A549 (cell line): ENCODE data around the gene VIL1. TPM values are rescaled to one million over a fixed set of nuclear protein-coding genes. Genes with fewer than 3 reads are reported as not detected.

Experiments used
- ATAC-seq, 2 experiments: fragments of 200-7000 bp in 1 of 2; fragments of >200 bp in 1 of 2; cut with Nextera tagmentation in 1 of 2; cut with Tn5 transposase in 1 of 2; 3 replicates each; pipeline versions ENCODE4 v1.8.0 to v1.9.1; 2018 to 2020; ENCODE audit warnings: mild to moderate bottlenecking in 1 of 2, moderate library complexity in 1 of 2
- CTCF ChIA-PET: fragments of 300-600 bp; sonication (Branson Sonifier 250); formaldehyde crosslinking; extraction: SDS; loops from one replicate; lab custom pipeline; 2021; ENCODE audit warnings: antibody characterized with exemption, inconsistent platforms; lab: Yijun Ruan, JAX
- POLR2A ChIA-PET: fragments of 350-600 bp; formaldehyde crosslinking; extraction: SDS; loops from one replicate; lab custom pipeline; 2021; ENCODE audit warnings: antibody characterized with exemption, inconsistent platforms; lab: Yijun Ruan, JAX
- DNase-seq, 2 experiments: peaks; one replicate each; pipeline versions ENCODE4 v3.0.0 to v3.0.0-alpha.2; 2011 to 2016; ENCODE audit warnings: low read depth in 1 of 2, low spot score in 1 of 2
- FAIRE-seq: peaks from 2 replicates; lab custom pipeline; 2011; peaks lifted over from hg19 to GRCh38; lab: Jason Lieb, UNC
- H3K27ac ChIP-seq, 2 experiments: fragments of >200 bp; sonication (Bioruptor Twin); formaldehyde crosslinking; 3 replicates each; pipeline ENCODE4 v1.5.1; 2016 to 2017
- H3K4me1 ChIP-seq: fragments of >200 bp; sonication (Bioruptor Twin); formaldehyde crosslinking; 3 replicates; pipeline ENCODE4 v1.6.1; 2016
- H3K4me2 ChIP-seq: fragments of >200 bp; sonication (Bioruptor Twin); formaldehyde crosslinking; 3 replicates; pipeline ENCODE4 v1.6.1; 2016
- H3K4me3 ChIP-seq: fragments of >200 bp; sonication (Bioruptor Twin); formaldehyde crosslinking; 3 replicates; pipeline ENCODE4 v1.5.1; 2016
- H3K9me3 ChIP-seq: fragments of >200 bp; sonication (Bioruptor Twin); formaldehyde crosslinking; 3 replicates; pipeline ENCODE4 v1.6.1; 2016
- CBX2 ChIP-seq: fragments of 200-600 bp; sonication (generic); IDR thresholded peaks from 2 replicates; pipeline ENCODE4 v1.6.1; 2016; ENCODE audit warnings: low read depth, mild to moderate bottlenecking, borderline replicate concordance
- CEBPB ChIP-seq, 2 experiments: fragments of >200 bp in 1 of 2; sonication (Bioruptor Twin) in 1 of 2; formaldehyde crosslinking in 1 of 2; IDR thresholded peaks; 2 replicates each; pipeline ENCODE4 v1.6.1; 2012 to 2016
- CHD4 ChIP-seq: fragments of 200-600 bp; sonication (generic); IDR thresholded peaks from 2 replicates; pipeline ENCODE4 v1.6.1; 2016; ENCODE audit warnings: antibody characterized with exemption, mild to moderate bottlenecking, borderline replicate concordance
- EHMT2 ChIP-seq: fragments of 200-600 bp; sonication (generic); IDR thresholded peaks from 2 replicates; pipeline ENCODE4 v1.6.1; 2016; ENCODE audit warnings: antibody characterized with exemption, low read depth, mild to moderate bottlenecking, moderate library complexity
- FOSB ChIP-seq: fragments of 250-450 bp; sonication (Bioruptor Pico); IDR thresholded peaks from 2 replicates; pipeline ENCODE4 v1.5.0; 2020; ENCODE audit warnings: mild to moderate bottlenecking, moderate library complexity
- FOXS1 ChIP-seq: fragments of 250-450 bp; sonication (Bioruptor Pico); IDR thresholded peaks from 2 replicates; pipeline ENCODE4 v1.5.0; 2020; ENCODE audit warnings: mild to moderate bottlenecking, moderate library complexity
- GATA3 ChIP-seq: IDR thresholded peaks from 2 replicates; pipeline ENCODE4 v1.6.1; 2012; ENCODE audit warnings: borderline replicate concordance
- JUNB ChIP-seq: fragments of >200 bp; sonication (Bioruptor Twin); formaldehyde crosslinking; IDR thresholded peaks from 2 replicates; pipeline ENCODE4 v1.6.1; 2016
- PHF8 ChIP-seq: fragments of 200-600 bp; sonication (generic); IDR thresholded peaks from 2 replicates; pipeline ENCODE4 v1.6.1; 2016; ENCODE audit warnings: low read depth, mild to moderate bottlenecking, antibody characterized with exemption, moderate library complexity, borderline replicate concordance
- POLR2A ChIP-seq: IDR thresholded peaks from 2 replicates; pipeline ENCODE4 v1.6.1; 2012; ENCODE audit warnings: mild to moderate bottlenecking, low read length
- RFX5 ChIP-seq: fragments of 450-650 bp; IDR thresholded peaks from 2 replicates; pipeline ENCODE4 v1.7.1; 2014; ENCODE audit warnings: antibody characterized with exemption, mild to moderate bottlenecking, moderate library complexity
- USF2 ChIP-seq: fragments of 450-650 bp; IDR thresholded peaks from 2 replicates; pipeline ENCODE4 v1.6.1; 2014; ENCODE audit warnings: antibody characterized with exemption
- ZNF302 ChIP-seq: fragments of 250-450 bp; sonication (Bioruptor Pico); IDR thresholded peaks from 2 replicates; pipeline ENCODE4 v1.9.0; 2021; ENCODE audit warnings: inconsistent platforms, mild to moderate bottlenecking, moderate library complexity
- WGBS: methylation state at CpG from one replicate; pipeline ENCODE4 v1.1.6; 2017; ENCODE audit errors: missing lambda C conversion rate; 5-methylcytosine and 5-hydroxymethylcytosine counted together
- polyA plus RNA-seq, 4 experiments: library from polyadenylated mRNA; depleted of rRNA in 3 of 4; stranded (reverse); fragments of >200 nt; fragmentation: RNase III in 1 of 4; extraction: RNeasy Plus Mini Kit Qiagen cat#74134 plus additional on column Dnase treatment in 1 of 4; gene quantifications; 2 replicates in 3 of 4; 3 replicates in 1 of 4; pipeline ENCODE4 v1.2.3, GENCODE V29; 2011 to 2017
- small RNA-seq, 6 experiments: library from RNA; depleted of rRNA; stranded (forward); fragments of <200 nt; gene quantifications; one replicate each; pipeline ENCODE3, GENCODE V24; 2012
- TF ChIP-seq, protein P1 (sequence below): fragments of 250-450 bp; sonication (Bioruptor Pico); IDR thresholded peaks from 2 replicates; pipeline ENCODE4 v1.5.0; 2021; ENCODE audit warnings: mild to moderate bottlenecking, moderate library complexity, borderline replicate concordance
- TF ChIP-seq, protein P2 (sequence below): fragments of >200 bp; sonication (Bioruptor Twin); formaldehyde crosslinking; IDR thresholded peaks from 3 replicates; pipeline ENCODE4 v1.6.1; 2016

The VIL1 gene
- polyA plus RNA-seq, 2 of the 4 experiments (the other 2 are of a cell fraction) = 1.9 to 2.3 TPM

DNA sequence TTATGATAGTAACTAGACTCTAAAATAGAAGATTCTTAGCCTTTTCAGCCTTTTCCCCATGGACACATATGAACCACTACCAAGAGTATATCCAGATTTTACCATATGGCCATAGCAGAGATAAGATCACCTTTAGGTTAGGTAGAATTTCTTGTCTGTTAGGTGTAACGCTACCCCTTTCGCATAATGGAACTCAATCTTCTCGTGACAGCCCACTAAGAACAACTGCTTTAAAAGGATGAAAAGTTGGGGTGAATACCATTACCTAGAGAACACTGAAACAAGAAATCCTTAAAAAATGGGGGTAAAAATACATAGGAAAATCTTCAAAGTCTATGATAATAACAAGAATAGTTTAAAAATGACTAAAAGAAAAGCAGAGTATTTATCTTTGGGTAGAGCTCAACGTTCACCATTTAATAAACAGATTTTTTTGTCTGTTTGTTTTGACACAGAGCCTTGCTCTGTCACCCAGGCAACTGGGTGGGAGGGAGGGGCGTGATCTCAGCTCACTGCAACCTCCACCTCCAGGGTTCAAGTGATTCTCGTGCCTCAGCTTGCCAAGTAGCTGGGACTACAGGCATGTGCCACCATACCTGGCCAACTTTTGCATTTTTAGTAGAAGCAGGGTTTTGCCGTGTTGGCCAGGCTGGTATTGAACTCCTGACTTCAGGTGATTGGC, 67.2 kb downstream of the VIL1 start:
- no peak for FAIRE-seq
- no peak; a peak in 1 of 6 replicates for ATAC-seq
- no peak overlapping the region for H3K4me3 ChIP-seq
- no peak for DNase-seq
- H3K27ac ChIP-seq = no peak overlapping the region
- H3K9me3 ChIP-seq = no peaks in the 10 kb centered on the region
- H3K4me2 ChIP-seq = no peak overlapping the region
- CTCF ChIA-PET = no interaction called here
- TF ChIP-seq JUNB = no peak
- TF ChIP-seq USF2 = no peak
- TF ChIP-seq CEBPB (IDR thresholded peaks at IDR 0.05) = no peak
- TF ChIP-seq GATA3 = no peak
- no peak for TF ChIP-seq CBX2
- no peak for TF ChIP-seq PHF8
- TF ChIP-seq, protein P1, sequence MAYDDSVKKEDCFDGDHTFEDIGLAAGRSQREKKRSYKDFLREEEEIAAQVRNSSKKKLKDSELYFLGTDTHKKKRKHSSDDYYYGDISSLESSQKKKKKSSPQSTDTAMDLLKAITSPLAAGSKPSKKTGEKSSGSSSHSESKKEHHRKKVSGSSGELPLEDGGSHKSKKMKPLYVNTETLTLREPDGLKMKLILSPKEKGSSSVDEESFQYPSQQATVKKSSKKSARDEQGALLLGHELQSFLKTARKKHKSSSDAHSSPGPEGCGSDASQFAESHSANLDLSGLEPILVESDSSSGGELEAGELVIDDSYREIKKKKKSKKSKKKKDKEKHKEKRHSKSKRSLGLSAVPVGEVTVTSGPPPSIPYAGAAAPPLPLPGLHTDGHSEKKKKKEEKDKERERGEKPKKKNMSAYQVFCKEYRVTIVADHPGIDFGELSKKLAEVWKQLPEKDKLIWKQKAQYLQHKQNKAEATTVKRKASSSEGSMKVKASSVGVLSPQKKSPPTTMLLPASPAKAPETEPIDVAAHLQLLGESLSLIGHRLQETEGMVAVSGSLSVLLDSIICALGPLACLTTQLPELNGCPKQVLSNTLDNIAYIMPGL (CRISPR knock-in tag) = no peak
- POLR2A ChIA-PET = no interaction called here
- WGBS = 77% methylated on average over 7 of the region's 7 CpGs
- H3K4me1 ChIP-seq = no peaks in the 10 kb centered on the region

GRCh38 chr2:218500501-218501060, 81.7 kb downstream of the VIL1 start:
- 97% methylated on average over 10 of the region's 10 CpGs for WGBS
- ATAC-seq = no peak

GRCh38 chr2:218501665-218502064, 82.7 kb downstream of the VIL1 start:
- FAIRE-seq (no peak), ATAC-seq (no peak), DNase-seq (no peak)
- Histone ChIP-seq H3K4me2 (no peak overlapping the region), H3K4me1 (no peaks in the 10 kb centered on the region), H3K4me3 (no peak overlapping the region), H3K9me3 (no peaks in the 10 kb centered on the region), H3K27ac (no peak overlapping the region)
- TF ChIP-seq FOSB (CRISPR knock-in tag) (no peak), PHF8 (no peak), ZNF302 (CRISPR knock-in tag) (no peak)
- 81% methylated on average over 2 of the region's 2 CpGs for WGBS
- POLR2A ChIA-PET = no interaction called here
- CTCF ChIA-PET = interaction anchor here (0.5 kb wide), 1 partner anchor 116 kb away, joined by 3 read pairs; no protein-coding TSS in a partner anchor

More at GRCh38 chr2:218500501-218501060, 81.7 kb downstream of the VIL1 start:
- Histone ChIP-seq H3K4me1 (no peaks in the 10 kb centered on the region), H3K9me3 (no peaks in the 10 kb centered on the region), H3K4me2 (no peak overlapping the region), H3K4me3 (no peak overlapping the region), H3K27ac (no peak overlapping the region)
- FAIRE-seq (no peak), DNase-seq (no peak)
- TF ChIP-seq CHD4 (no peak), EHMT2 (no peak), RFX5 (no peak), FOXS1 (no peak), POLR2A (no peak)
- TF ChIP-seq, protein P2, sequence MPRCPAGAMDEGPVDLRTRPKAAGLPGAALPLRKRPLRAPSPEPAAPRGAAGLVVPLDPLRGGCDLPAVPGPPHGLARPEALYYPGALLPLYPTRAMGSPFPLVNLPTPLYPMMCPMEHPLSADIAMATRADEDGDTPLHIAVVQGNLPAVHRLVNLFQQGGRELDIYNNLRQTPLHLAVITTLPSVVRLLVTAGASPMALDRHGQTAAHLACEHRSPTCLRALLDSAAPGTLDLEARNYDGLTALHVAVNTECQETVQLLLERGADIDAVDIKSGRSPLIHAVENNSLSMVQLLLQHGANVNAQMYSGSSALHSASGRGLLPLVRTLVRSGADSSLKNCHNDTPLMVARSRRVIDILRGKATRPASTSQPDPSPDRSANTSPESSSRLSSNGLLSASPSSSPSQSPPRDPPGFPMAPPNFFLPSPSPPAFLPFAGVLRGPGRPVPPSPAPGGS = no peak
- ChIA-PET CTCF (interaction anchor here (1.0 to 1.5 kb wide), 2 partner anchors 10 to 51 kb away, joined by 3 read pairs; no protein-coding TSS in a partner anchor), POLR2A (no interaction called here)

Small RNA genes within 50 kb of the gene (small RNA-seq; reads per million reads assigned to genes)
- gene MIR26B = 86.9 to 24,354 (median 8,022) reads per million in 6 experiments

Other genes with a start within 250 kb of the VIL1 start
- 279 and 374 TPM in 2 replicates for gene ARPC2, start 201.9 kb upstream of the VIL1 start, polyA plus RNA-seq (2011; rRNA removed)
- 263 to 283 TPM (median 273 TPM) in 3 replicates for gene ARPC2, start 201.9 kb upstream of the VIL1 start, polyA plus RNA-seq (2017; fragmentation: RNase III; extraction: RNeasy Plus Mini Kit Qiagen cat#74134 plus additional on column Dnase treatment)
- gene GPBAR1, start 158.1 kb upstream of the VIL1 start, polyA plus RNA-seq (2011; rRNA removed) = 0.05 and 0.06 TPM in 2 replicates
- gene GPBAR1, start 158.1 kb upstream of the VIL1 start, polyA plus RNA-seq (2017; fragmentation: RNase III; extraction: RNeasy Plus Mini Kit Qiagen cat#74134 plus additional on column Dnase treatment) = 0.12 to 0.16 TPM (median 0.13 TPM) in 3 replicates
- gene AAMP, start 149.0 kb upstream of the VIL1 start, polyA plus RNA-seq (2011; rRNA removed) = 71.3 and 82.0 TPM in 2 replicates
- 165 to 173 TPM (median 168 TPM) in 3 replicates for gene AAMP, start 149.0 kb upstream of the VIL1 start, polyA plus RNA-seq (2017; fragmentation: RNase III; extraction: RNeasy Plus Mini Kit Qiagen cat#74134 plus additional on column Dnase treatment)
- gene PNKD, start 148.6 kb upstream of the VIL1 start, polyA plus RNA-seq (2011; rRNA removed) = 46.2 and 52.6 TPM in 2 replicates
- gene PNKD, start 148.6 kb upstream of the VIL1 start, polyA plus RNA-seq (2017; fragmentation: RNase III; extraction: RNeasy Plus Mini Kit Qiagen cat#74134 plus additional on column Dnase treatment) = 47.2 to 51.7 TPM (median 51.6 TPM) in 3 replicates
- gene TMBIM1, start 126.6 kb upstream of the VIL1 start, polyA plus RNA-seq (2011; rRNA removed) = 61.4 and 91.5 TPM in 2 replicates
- gene TMBIM1, start 126.6 kb upstream of the VIL1 start, polyA plus RNA-seq (2017; fragmentation: RNase III; extraction: RNeasy Plus Mini Kit Qiagen cat#74134 plus additional on column Dnase treatment) = 66.6 to 72.1 TPM (median 70.4 TPM) in 3 replicates
- 0.17 and 0.41 TPM in 2 replicates for gene CATIP, start 62.3 kb upstream of the VIL1 start, polyA plus RNA-seq (2011; rRNA removed)
- 0.09 to 0.15 TPM in 2 of 3 replicates, not detected in the other for gene CATIP, start 62.3 kb upstream of the VIL1 start, polyA plus RNA-seq (2017; fragmentation: RNase III; extraction: RNeasy Plus Mini Kit Qiagen cat#74134 plus additional on column Dnase treatment)
- 0.36 and 0.52 TPM in 2 replicates for gene SLC11A1, start 36.9 kb upstream of the VIL1 start, polyA plus RNA-seq (2011; rRNA removed)
- gene SLC11A1, start 36.9 kb upstream of the VIL1 start, polyA plus RNA-seq (2017; fragmentation: RNase III; extraction: RNeasy Plus Mini Kit Qiagen cat#74134 plus additional on column Dnase treatment) = 0.11 to 0.18 TPM (median 0.14 TPM) in 3 replicates
- 50.3 and 64.3 TPM in 2 replicates for gene CTDSP1, start 19.3 kb upstream of the VIL1 start, polyA plus RNA-seq (2011; rRNA removed)
- gene CTDSP1, start 19.3 kb upstream of the VIL1 start, polyA plus RNA-seq (2017; fragmentation: RNase III; extraction: RNeasy Plus Mini Kit Qiagen cat#74134 plus additional on column Dnase treatment) = 34.6 to 42.8 TPM (median 39.5 TPM) in 3 replicates
- 10.9 and 12.8 TPM in 2 replicates for gene USP37, start 149.2 kb downstream of the VIL1 start, polyA plus RNA-seq (2011; rRNA removed)
- gene USP37, start 149.2 kb downstream of the VIL1 start, polyA plus RNA-seq (2017; fragmentation: RNase III; extraction: RNeasy Plus Mini Kit Qiagen cat#74134 plus additional on column Dnase treatment) = 5.1 to 5.3 TPM (median 5.2 TPM) in 3 replicates
- gene CNOT9, start 149.7 kb downstream of the VIL1 start, polyA plus RNA-seq (2011; rRNA removed) = 86.7 and 87.4 TPM in 2 replicates
- 40.1 to 42.7 TPM (median 40.9 TPM) in 3 replicates for gene CNOT9, start 149.7 kb downstream of the VIL1 start, polyA plus RNA-seq (2017; fragmentation: RNase III; extraction: RNeasy Plus Mini Kit Qiagen cat#74134 plus additional on column Dnase treatment)
- 2.5 and 2.8 TPM in 2 replicates for gene PLCD4, start 188.8 kb downstream of the VIL1 start, polyA plus RNA-seq (2011; rRNA removed)
- gene PLCD4, start 188.8 kb downstream of the VIL1 start, polyA plus RNA-seq (2017; fragmentation: RNase III; extraction: RNeasy Plus Mini Kit Qiagen cat#74134 plus additional on column Dnase treatment) = 0.83 to 1.7 TPM (median 1.2 TPM) in 3 replicates
- gene ZNF142, start 240.5 kb downstream of the VIL1 start, polyA plus RNA-seq (2011; rRNA removed) = 6.3 and 9.5 TPM in 2 replicates
- 10.7 to 11.4 TPM (median 10.7 TPM) in 3 replicates for gene ZNF142, start 240.5 kb downstream of the VIL1 start, polyA plus RNA-seq (2017; fragmentation: RNase III; extraction: RNeasy Plus Mini Kit Qiagen cat#74134 plus additional on column Dnase treatment)
- 47.1 and 47.2 TPM in 2 replicates for gene BCS1L, start 240.6 kb downstream of the VIL1 start, polyA plus RNA-seq (2011; rRNA removed)
- 46.3 to 52.7 TPM (median 47.5 TPM) in 3 replicates for gene BCS1L, start 240.6 kb downstream of the VIL1 start, polyA plus RNA-seq (2017; fragmentation: RNase III; extraction: RNeasy Plus Mini Kit Qiagen cat#74134 plus additional on column Dnase treatment)